Measurements from ENCODE around the gene LYPD5.

LYPD5 gene

GRCh38 chr19:43804432-43804831 lies 2.2 kb upstream of the LYPD5 start:
- no peak for DNase-seq

- no peak for DNase-seq
Observed at GRCh38 chr19:43799502-43800142, 2.6 kb downstream of the LYPD5 start.

- peak in 3 of 6 experiments; percentile 5 to 22 (median 13) for DNase-seq
Observed at GRCh38 chr19:43798546-43799409, 3.5 kb downstream of the LYPD5 start.

- no peak for DNase-seq
Observed at GRCh38 chr19:43798026-43798545, 4.2 kb downstream of the LYPD5 start.

- DNase-seq: no peak
Observed at GRCh38 chr19:43797556-43797955, 4.7 kb downstream of the LYPD5 start.

GRCh38 chr19:43797118-43797517 lies 5.1 kb downstream of the LYPD5 start:
- DNase-seq: no peak

GRCh38 chr19:43790587-43790986 lies 11.7 kb downstream of the LYPD5 start:
- DNase-seq: no peak

- DNase-seq: peak in 1 of 6 experiments; percentile 7
Observed at GRCh38 chr19:43789029-43789428, 13.2 kb downstream of the LYPD5 start.

GRCh38 chr19:43786665-43787064 lies 15.6 kb downstream of the LYPD5 start:
- DNase-seq: no peak

GRCh38 chr19:43784981-43785808 lies 17.1 kb downstream of the LYPD5 start:
- peak; percentile 12 to 64 (median 40) for DNase-seq

GRCh38 chr19:43784241-43784980 lies 17.8 kb downstream of the LYPD5 start:
- DNase-seq: peak; percentile 5 to 55 (median 28)

GRCh38 chr19:43783636-43784035 lies 18.6 kb downstream of the LYPD5 start:
- no peak for DNase-seq

- DNase-seq: no peak
Observed at GRCh38 chr19:43782689-43783231, 19.5 kb downstream of the LYPD5 start.

GRCh38 chr19:43782311-43782660 lies 20.0 kb downstream of the LYPD5 start:
- no peak for DNase-seq

GRCh38 chr19:43781630-43782310 lies 20.5 kb downstream of the LYPD5 start:
- no peak for DNase-seq

- DNase-seq: peak in 4 of 6 experiments; percentile 10 to 28 (median 17)
Observed at GRCh38 chr19:43780706-43781525, 21.3 kb downstream of the LYPD5 start, which contains the start of gene KCNN4. Gene KCNN4 (minus strand): TSS chr19:43780973. CDS start chr19:43780861, 112 bp downstream.

- peak in 2 of 6 experiments; percentile 8 to 13 for DNase-seq
Observed at GRCh38 chr19:43779820-43780219, 22.4 kb downstream of the LYPD5 start.

GRCh38 chr19:43779147-43779819 lies 23.0 kb downstream of the LYPD5 start:
- no peak for DNase-seq

- no peak for DNase-seq
Observed at GRCh38 chr19:43778651-43779050, 23.6 kb downstream of the LYPD5 start.
